Stimulated activated CD8-positive, alpha-beta memory T cell treated with anti-CD3 and anti-CD28 coated beads, Interleukin-4, amount 100 ng/mL, for 4 hours (primary cell): ENCODE measurements around the gene CNTNAP1.
A peak's percentile ranks its signal among the peaks of the same experiment; 100 is the strongest.
"Not testable (repeated sequence)": the region's sequence is repeated elsewhere in the genome, so short reads cannot be mapped to it uniquely, and the experiment has no call there.

Source experiments
- DNase-seq, 2 donors: peaks; one replicate each; pipeline ENCODE4 v3.0.0-alpha.2; 2020; ENCODE audit warnings: low read depth in 2 of 2, low spot score in 1 of 2

CNTNAP1 gene

DNA sequence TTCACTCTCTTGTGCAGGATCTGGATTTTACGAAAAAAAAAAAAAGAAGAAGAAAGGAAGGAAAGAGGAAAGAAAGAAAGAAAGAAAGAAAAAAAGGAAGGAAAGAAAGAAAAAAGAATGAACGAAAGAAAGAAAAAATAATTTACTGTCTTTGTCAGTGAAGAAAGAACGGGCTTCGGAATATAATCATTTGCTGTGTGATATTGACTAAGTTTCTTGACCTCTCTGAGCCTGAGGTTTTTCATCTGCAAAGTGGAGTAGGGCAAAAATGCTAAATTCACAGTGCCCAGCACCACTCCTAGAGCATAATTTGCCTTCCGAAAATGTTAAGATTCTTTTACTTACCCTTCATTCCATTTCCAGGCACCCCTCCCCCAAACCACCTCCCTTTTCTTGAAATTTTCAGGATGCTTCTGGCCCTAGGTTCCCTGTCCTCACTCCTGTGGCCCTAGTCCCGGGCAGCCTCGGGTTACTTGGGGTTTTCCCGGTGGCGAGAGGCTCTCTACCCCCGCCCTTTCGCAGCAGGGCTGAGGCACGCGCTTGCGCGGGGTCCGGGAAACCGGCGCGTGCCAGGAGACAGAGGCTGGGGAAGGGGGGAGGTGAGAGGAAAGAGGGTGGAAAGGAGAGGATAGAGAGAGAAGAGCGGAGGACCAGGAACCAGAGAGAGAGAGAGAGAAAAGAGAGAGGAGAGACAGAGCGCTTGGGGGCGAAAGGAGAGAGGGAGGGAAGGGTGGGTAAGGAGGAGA lies at the start of gene CNTNAP1:
CNTNAP1 (plus strand) TSS at position 556 of the 746 bp plus-strand sequence. CDS start 299 bp downstream, outside the sequence.
- no peak for DNase-seq

DNA sequence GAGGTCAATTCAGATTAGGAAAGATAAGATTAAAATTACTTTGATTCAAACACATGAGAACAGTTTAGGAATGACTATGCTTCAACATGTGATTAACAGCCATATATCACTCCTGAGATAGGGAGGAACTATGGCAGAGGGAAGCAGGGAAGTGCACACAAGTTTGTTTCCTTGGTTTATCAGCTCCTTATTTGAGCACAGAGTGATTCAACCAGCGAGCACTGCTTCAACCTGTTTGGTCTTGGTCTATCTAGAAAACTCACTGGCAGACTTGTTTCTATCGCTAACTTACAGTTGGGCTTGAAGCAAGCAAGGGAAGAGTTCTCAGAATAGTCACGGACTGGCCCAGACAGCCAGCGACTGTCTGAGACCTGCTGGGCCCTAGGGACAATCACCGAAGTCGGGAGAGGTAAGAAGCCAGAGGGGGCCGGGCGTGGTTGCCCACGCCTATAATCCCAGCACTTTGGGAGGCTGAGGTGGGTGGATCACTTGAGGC lies 49.3 kb upstream of the CNTNAP1 start:
- DNase-seq = no peak

DNA sequence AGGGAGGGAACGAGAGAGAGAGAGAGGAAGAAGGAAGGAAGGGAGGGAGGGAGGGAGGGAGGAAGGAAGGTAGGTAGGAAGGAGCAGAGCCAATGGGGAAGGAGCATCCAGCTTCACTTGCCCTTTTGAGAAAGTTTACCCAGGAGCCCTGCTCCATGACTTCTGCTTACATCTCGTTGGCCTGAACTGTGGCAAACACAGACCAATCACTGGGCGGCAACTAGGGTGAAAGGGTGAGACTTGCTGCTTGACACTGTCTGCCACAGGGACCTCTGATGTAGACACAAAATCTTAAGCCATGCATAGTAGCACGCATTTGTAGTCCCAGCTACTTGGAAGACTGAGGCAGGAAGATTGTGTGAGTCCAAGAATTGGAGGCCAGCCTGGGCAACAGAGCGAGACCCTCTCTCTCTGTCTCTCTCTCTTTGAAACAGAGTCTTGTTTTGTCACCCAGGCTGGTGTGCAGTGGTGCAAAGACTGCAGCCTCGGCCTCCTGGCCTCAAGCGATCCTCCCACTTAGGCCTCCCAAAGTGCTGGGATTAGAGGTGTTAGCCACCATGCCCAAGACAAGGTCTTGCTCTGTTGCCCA lies 42.7 kb upstream of the CNTNAP1 start:
- DNase-seq = no peak

DNA sequence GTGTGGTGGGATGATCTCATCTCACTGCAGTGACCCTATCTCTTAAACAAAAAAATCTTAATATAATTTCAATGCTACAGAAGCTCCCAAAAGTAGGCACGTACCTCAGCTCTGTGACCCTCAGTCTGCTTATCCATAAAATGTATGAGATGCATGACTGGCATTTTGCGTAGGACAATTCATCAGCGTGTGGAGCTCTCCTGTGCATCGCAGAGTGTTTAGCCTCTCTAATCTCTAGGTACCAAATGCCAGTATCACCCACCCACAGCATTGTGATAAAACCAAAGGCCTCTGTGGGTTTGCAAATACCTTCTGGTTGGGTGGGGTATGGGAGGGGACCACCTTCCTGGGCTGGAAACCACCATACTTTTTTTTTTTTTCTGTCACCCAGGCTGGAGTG lies 42.2 kb upstream of the CNTNAP1 start:
- DNase-seq = no peak

DNA sequence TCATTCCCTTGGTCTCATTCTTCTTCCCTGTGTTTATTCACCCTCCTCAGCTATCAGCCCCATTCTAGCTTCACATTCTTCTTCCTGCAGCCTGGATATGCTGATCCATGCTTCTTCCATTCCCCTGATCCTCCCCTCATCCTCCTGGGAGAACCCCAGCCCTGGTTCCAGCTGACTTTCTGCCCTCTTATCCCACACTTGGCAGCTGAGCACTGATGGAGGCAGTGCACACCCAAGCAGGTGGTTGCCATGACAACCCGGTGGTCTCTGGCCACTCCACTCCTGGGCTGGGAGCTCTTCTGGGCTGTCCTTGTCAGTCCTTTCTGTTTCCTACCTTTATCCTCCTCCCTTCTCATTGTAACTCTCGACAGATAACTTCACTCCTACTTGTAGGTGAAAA lies 40.0 kb upstream of the CNTNAP1 start:
- no peak for DNase-seq

DNA sequence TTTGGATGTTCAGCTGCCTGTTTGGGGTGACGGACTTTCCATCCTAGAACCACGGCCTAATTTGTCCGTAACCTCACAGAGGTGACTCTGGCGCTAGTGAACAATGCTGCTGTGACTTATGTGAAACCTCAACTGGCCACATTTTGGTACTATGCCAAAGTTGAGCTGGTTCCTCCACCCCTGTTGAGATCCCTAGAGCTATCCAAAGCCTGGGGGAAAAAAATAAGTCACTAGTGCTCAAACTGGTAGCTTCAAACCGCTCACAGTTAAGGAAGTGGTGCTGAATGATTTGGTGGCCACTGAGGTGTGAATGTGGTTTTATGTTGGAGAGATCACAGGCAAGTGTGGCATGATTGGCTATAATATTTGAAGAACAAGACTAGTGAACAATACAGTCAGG lies 34.6 kb upstream of the CNTNAP1 start:
- no peak for DNase-seq

DNA sequence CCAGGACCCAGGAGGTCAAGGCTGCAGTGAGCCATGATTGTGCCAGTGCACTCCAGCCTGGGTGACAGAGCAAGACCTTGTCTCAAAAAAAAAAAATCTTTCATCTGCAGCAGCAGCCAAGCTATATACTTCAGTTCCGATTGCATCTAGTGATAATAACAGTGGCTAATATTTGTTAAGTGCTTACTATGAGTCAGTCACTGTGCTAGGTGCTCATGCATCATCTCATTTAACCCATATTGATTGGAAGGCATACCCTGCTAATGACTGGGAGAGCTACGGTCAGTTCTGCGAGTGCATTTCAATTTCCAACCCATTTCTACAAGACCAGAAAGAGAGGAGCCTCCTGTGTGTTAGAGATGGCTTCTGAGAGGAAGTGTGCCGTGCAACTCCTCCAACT lies 30.9 kb upstream of the CNTNAP1 start:
- DNase-seq = no peak

DNA sequence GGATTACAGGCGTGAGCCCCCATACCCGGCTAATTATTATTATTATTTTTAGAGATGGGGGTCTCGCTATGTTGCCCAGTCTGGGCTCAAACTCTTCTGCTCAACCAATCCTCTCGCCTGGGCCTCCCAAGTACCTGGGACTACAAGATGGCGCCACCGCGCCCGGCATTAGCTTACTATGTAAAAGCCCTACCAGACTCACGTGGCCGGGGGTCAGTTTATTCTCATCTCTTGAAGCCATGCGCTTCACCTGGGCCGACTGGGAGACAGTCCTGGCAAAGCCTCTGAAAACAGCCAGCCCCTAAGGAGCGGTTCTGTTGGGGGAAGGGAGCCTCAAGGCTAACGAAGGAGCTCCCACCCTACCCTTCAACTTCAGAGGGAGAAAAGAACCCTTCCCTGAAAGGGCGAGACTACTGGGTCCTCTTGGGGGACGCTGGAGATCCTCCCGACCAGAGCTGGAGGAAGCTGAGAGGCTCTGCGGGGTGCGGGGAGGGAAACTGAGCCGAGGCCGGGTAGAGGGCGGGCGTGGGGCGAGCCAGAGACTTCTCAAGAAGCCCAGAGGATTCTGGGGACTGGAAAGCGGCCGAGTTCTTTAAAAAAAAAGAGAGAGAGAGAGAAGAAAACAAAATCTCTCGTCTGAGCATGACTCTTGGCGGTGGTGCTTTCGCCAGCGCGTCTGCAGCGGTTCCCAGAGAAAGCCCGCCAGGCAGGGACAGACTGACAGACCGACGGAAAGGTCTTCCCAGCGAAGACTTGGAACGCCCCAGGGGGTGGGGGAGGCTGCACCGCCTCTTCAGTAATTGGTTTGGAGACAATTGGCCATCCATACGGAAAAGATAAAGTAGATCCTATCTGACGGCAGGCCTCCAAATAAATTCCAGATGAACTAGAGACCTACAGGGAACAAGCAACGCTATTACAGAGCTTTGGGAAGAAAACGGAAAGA lies 28.9 kb upstream of the CNTNAP1 start:
- DNase-seq = no peak

DNA sequence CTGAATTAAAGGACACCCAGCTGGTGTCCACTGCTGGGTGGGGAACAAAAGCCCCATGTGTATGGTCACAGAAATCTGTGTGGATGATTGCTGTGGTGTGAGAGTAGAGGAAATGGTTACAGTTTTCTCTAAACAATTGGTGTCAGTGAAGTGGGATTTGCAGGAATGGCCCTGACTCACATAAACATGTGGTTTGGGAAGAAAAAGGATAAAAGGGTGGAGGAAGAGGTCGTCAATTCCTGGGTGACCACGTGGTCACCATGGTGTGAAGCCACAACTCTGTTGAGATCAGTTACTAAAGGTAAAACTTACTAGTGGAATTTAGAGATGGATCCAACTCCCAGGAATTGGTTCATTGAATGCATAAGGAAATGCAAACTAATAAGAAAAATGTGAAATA lies 26.8 kb upstream of the CNTNAP1 start:
- no peak for DNase-seq

DNA sequence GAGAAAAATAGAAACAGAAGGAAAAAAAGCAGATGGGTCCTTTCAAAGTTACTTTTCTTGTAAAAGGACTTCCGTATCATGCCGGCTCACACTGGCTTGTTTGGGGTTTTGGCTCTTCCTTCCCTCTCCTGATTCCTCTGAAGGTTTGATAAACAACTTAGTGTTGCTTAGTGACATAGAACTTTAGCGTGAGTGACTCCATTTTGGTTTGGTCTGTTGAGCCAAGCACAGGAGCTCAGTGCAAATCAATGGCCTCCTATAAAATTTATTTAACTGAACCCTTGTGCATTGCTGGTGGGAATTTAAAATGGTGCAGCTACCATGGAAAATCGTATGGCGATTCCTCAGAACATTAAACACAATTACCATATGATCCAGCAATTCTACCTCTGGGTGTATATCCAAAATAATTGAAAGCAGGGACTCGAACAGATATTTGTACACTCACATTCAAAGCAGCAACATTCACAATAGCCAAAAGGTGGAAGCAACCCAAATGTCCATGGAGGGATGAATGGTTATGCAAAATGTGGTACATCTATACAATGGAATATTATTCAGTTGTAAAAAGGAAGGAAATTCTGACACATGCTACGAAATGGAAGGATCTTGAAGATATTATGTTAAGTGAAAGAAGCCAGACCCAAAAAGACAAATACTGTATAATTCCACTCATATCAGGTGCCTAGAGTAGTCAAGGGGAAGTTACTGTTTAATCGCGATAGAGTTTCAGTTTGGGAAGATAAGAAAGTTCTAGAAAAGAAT lies 24.3 kb upstream of the CNTNAP1 start:
- DNase-seq = no peak

DNA sequence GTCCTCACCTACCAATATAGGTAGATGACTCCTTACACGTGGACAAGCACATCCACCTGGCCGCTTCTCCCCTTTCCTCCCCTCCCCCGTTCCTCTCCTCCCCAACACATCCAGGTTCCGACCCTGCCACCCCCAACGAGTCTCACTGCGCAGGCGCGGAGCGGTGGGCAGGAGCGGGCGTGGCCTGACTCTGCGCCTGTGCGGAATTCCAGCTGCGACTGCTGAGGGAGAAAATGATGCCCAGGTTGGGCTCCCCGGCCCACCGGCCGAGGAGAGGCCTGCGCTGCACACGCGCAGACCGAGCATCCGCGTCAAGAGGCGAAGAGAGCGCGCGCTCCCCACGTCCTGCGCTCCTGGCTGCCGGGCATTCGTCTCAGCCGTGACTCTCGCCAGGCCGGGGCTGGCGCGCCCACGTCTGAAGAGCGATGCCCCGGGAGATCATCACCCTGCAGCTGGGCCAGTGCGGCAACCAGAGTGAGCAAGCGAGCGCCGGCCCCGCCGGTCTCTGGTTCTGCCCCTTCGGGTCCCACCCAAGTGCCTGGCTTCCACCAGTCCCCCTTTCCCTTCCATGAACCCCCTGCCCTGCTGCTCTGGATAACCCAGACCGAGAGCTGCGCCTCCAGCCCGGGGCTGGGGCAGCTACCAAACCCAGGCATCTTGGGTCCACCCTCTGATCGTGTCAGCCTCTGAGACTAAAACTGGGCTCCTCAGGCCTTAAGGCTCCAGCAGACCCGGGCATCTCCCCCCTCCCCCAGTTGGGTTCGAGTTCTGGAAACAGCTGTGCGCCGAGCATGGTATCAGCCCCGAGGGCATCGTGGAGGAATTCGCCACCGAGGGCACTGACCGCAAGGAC lies 23.0 kb upstream of the CNTNAP1 start, which contains the start of gene TUBG2:
TUBG2 (plus strand) TSS at position 206 of the 853 bp plus-strand sequence; CDS start at position 426, 220 bp downstream.
- DNase-seq = peak; percentile 59 to 60

DNA sequence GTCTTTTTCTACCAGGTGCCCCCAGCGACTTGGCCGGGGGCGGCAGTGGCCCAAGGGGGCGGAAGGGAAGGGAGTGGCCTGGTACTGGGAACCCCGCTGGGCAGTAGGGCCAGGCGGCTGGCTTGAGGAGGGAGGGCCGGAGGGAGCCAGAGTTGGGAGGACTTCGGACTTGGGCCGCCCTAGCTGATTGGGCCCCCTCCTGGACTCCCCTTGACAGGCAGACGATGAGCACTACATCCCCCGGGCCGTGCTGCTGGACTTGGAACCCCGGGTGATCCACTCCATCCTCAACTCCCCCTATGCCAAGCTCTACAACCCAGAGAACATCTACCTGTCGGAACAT lies 22.4 kb upstream of the CNTNAP1 start:
- DNase-seq = not testable (repeated sequence)

DNA sequence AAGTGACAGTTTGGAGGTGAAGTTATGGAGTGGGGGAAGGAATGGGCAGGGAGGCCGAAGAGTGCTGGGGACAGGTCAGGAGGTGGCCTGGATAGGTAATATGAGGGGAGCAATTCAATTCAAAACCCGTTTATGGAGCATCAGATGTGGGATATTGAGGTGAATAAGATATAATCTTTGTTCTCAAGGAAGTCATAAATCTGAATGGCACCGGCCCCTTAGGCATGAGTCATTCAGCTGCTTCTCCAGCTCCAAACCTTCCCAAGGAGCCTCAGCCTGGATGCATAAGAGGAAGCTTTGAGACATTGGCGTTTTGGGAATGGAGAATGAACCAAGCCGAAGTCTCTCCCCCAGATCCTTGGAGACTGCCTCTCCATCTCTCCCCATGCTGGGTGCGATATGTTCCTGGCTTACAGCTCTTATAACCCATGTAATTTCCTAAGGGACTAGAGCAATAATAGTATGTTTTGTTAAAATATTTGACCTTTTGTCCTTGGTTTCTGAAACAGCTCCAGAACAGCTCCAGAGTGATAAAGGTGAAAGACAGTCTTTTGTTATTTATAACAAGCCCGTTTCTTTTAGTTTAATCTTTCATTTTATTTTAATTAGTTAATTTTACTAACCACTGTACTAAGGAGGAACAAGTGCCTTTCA lies 21.5 kb upstream of the CNTNAP1 start:
- no peak for DNase-seq

DNA sequence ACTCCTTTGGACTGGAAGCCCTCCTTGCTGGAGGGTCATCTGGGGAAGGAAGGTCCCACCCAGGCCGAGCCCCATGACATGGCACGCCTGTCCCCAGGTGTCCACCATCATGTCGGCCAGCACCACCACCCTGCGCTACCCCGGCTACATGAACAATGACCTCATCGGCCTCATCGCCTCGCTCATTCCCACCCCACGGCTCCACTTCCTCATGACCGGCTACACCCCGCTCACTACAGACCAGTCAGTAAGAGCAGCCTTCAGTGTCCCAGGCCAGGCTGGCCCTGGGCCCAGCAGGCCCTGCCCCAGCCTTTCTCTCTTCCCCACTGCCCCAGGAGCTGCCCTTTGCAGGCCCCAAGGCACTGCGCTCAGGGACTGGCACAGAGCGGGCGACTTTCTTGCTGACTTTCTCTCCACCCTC lies 16.7 kb upstream of the CNTNAP1 start:
- DNase-seq = no peak

DNA sequence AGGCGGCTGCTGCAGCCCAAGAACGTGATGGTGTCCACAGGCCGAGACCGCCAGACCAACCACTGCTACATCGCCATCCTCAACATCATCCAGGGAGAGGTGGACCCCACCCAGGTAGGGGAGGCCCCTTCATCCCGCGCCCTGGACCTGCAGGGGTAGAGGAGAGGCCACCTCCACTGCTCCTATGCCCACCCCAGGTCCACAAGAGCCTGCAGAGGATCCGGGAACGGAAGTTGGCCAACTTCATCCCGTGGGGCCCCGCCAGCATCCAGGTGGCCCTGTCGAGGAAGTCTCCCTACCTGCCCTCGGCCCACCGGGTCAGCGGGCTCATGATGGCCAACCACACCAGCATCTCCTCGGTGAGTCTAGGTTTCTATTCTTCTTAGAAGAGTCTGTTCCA lies 16.2 kb upstream of the CNTNAP1 start:
- DNase-seq = not testable (repeated sequence)

DNA sequence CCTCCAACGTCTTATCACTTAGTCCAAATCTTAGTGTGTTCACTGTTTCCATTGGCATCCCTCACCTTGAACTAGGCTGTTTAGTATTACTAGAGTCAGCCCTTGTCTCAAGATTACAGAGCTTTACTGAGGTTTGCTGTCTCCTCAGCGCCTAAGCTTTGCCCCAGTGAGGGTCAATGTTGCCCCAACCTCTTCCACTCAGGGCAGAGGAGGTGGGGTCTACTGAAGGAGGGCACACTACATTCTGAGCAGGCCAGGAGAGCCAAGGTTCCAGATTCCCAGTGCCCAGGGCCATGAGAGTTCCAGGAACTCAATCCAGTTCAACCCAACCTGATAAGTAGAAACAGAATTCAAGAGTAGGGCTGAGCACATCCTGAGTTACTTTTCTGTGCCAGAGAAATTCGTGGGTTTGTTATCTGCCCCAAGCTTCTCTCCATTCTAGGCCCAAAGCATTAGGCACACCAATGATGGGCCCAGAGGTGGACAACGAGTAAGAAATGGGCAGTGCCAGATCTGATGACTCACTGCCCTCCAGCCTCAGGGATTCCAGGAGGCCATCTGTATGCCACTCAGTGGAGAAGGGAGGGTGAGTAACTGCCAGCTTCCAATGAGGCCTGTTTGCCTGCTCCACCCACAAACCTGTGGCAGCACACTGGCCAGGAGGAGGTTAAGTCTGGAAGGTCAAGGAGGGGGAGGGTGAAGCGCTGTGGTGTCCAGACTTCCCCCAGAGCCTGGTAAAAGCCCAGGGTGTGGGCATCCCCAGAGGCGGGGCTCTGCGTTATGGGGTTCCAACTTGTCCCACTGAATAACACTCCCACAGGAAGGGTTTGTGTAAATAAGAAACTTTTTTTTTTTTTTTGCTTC lies 15.0 kb upstream of the CNTNAP1 start:
- DNase-seq = no peak

DNA sequence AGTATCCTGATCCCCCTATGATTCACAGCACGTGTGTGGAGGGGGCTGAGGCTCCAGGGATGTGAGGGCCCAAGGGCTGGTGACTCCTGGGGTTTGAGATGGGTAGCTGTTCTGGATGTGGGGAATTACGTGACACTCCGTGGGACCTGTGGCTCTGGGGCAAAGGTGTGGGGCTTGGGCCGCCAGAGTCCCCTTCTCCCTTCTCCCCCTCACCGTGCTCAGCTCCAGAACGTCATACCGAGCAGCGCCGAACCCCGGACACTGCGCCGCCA lies 12.7 kb upstream of the CNTNAP1 start:
- DNase-seq = no peak

DNA sequence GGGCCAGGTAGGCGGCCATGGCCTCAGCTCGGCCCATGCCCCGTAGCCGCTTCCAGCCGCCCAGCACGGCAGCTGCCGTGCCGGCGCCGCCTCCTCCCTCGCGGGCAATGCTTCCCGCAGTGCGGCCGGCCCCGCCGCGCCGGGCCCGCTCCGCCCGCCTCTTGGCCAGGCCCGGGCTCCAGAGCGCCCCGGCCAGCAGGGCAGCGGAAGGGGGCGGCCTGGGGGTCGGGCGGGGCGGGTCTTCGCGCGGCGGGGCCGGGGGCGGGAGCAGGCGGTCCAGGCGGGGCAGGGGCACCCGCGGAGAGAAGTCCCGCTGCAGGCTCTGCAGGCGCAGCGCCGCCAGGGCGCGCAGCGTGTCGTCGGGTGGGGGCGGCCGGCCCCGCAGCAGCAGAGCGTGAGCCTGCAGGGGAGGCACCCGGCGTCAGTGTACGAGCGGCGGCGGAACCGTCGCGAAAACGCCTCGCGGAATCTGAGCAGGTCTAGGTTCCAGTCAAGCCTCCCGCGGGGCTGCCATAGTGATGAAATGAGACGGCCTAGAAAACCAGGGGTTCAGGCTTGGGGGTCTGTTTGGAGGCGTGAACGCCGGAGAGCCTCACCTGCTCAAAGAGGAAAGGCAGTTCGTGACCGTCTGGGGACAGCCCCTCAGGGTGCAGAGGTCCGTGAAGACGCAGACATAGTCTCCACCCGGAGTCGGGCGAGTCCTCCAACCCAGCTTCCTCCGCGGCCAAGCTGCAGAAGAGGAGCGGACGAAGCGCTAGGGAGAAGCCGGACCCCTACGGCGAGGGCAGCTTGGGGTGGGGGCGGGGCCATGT lies 12.1 kb upstream of the CNTNAP1 start:
- no peak for DNase-seq
